ENCODE data around the gene PROB1.
"Not testable (repeated sequence)": the region's sequence is repeated elsewhere in the genome, so short reads cannot be mapped to it uniquely, and the experiment has no call there.

The PROB1 gene

GRCh38 chr5:139378101-139378825 lies 16.6 kb downstream of the PROB1 start:
- DNase-seq: no peak

- no peak for DNase-seq
These were observed 17.7 kb downstream of the PROB1 start for GRCh38 chr5:139377226-139377625.

- DNase-seq: no peak
These were observed 18.5 kb downstream of the PROB1 start for GRCh38 chr5:139376364-139376763.

- no peak for DNase-seq
These were observed 20.0 kb downstream of the PROB1 start for GRCh38 chr5:139374909-139375308.

- DNase-seq: no peak
These were observed 23.1 kb downstream of the PROB1 start for GRCh38 chr5:139371482-139372435.

- DNase-seq: no peak
These were observed 25.7 kb downstream of the PROB1 start for GRCh38 chr5:139369181-139369580.

- peak in 1 of 2 experiments; percentile 37 for DNase-seq
These were observed 26.3 kb downstream of the PROB1 start for GRCh38 chr5:139368613-139369012.

GRCh38 chr5:139364466-139364865 lies 30.4 kb downstream of the PROB1 start:
- no peak for DNase-seq

- DNase-seq: no peak
These were observed 31.0 kb downstream of the PROB1 start for GRCh38 chr5:139363937-139364336.

- DNase-seq: no peak
These were observed 33.0 kb downstream of the PROB1 start for GRCh38 chr5:139361835-139362429.

GRCh38 chr5:139360384-139360783 lies 34.5 kb downstream of the PROB1 start:
- DNase-seq: no peak

- no peak for DNase-seq
These were observed 36.8 kb downstream of the PROB1 start for GRCh38 chr5:139358064-139358463.

GRCh38 chr5:139355900-139356299 lies 39.0 kb downstream of the PROB1 start:
- not testable (repeated sequence) for DNase-seq

- DNase-seq: no peak
These were observed 40.7 kb downstream of the PROB1 start for GRCh38 chr5:139354186-139354585.

GRCh38 chr5:139347863-139348262 lies 47.0 kb downstream of the PROB1 start:
- not testable (repeated sequence) for DNase-seq

- DNase-seq: not testable (repeated sequence)
These were observed 49.5 kb downstream of the PROB1 start for GRCh38 chr5:139345442-139345841.

- DNase-seq: no peak
These were observed 50.7 kb downstream of the PROB1 start for GRCh38 chr5:139344177-139344576.

GRCh38 chr5:139343476-139343875 lies 51.4 kb downstream of the PROB1 start:
- no peak for DNase-seq

- DNase-seq: no peak
These were observed 52.5 kb downstream of the PROB1 start for GRCh38 chr5:139342423-139342723.

- peak; percentile 99 to 100 for DNase-seq
These were observed 53.0 kb downstream of the PROB1 start, which contains the start of gene PAIP2 for GRCh38 chr5:139341689-139342422. PAIP2 (plus strand) TSS chr5:139341854; CDS start chr5:139363785, 21,931 bp downstream.

GRCh38 chr5:139341187-139341688 lies 53.7 kb downstream of the PROB1 start:
- no peak for DNase-seq

Measured in NCI-H526 (cell line).